Thyroid gland (tissue), 4 donors: Measurements from ENCODE around the gene CNDP1.

Experiments used
- CTCF ChIP-seq, 6 experiments: fragments of 200-600 bp in 3 of 6; fragments of 450-650 bp in 3 of 6; sonication (generic) in 3 of 6; IDR thresholded peaks; one replicate each; pipeline ENCODE4 v1.5.1; 2016 to 2019; ENCODE audit warnings: antibody characterized with exemption in 6 of 6, mild to moderate bottlenecking in 2 of 6, inconsistent platforms in 1 of 6, moderate library complexity in 1 of 6
- POLR2A ChIP-seq, 2 donors: fragments of 450-650 bp; IDR thresholded peaks; one replicate each; pipeline ENCODE4 v1.6.1; 2017; ENCODE audit warnings: antibody characterized with exemption in 2 of 2, mild to moderate bottlenecking in 2 of 2, moderate library complexity in 1 of 2

- TF ChIP-seq CTCF (IDR thresholded peaks at IDR 0.05): no peak
- TF ChIP-seq POLR2A (IDR thresholded peaks at IDR 0.05): no peak
Measured at GRCh38 chr18:74524097-74524496, 10.2 kb upstream of the CNDP1 start.
